ENCODE results near the gene COX7A2L.
A peak's percentile ranks its signal among the peaks of the same experiment; 100 is the strongest.
"Not testable (repeated sequence)": the region's sequence is repeated elsewhere in the genome, so short reads cannot be mapped to it uniquely, and the experiment has no call there.

Gene COX7A2L

DNA sequence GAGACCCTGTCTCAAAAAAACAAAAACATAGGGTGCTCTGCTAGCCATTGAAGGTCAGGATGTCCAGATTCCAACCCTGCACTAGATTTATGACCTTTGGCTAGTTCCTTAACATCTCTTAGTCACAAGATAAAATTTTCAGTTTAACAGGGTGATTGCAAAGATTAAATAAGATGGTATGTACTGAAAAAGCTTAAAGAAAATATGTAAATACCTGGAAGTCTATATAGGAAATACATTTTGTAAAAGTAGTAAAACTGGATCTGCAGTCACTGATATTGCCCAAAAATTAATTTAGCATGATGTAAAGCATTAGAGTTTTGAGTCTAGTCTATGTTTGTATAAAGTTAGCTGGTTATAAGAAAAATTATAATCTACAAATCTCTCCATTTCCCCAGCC, 5.4 kb upstream of the COX7A2L start:
- DNase-seq: no peak

DNA sequence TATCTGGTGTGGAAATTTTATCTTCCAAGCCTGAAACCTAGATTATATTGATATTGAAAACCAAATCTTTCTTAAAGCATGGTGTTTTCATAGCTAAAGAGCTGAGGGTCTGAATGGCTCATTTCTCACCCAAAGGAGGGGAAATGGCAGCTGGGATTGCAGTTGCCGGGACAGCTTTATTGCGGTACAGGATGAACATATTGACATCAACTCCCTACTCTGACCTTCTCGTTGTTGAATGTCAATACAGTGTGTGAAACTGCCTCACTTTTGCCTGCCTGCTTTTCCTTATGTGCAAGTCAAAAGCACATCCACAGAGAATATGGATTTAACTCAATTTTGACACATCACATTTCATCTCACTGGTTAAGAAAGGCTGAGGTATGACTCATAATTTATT, 3.6 kb upstream of the COX7A2L start:
- no peak for DNase-seq

DNA sequence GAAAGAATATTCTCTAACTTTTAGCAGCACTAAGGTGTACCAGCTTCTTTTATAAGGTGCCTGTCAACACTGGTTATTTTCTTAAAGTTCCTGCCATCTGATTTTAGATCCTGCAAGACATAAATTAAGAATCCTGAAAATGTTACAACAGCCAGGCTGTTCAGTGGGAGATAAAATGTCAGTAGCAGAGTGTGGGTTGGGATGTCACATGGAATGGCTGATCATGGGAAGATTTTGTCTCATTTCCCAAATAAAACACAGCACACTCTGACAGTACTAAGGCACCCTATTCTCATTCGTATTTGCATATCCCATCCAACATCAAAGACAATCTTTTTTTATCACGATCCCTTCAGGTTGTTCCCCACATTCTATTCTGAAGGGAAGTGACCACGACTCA, 2.4 kb upstream of the COX7A2L start:
- DNase-seq: no peak

DNA sequence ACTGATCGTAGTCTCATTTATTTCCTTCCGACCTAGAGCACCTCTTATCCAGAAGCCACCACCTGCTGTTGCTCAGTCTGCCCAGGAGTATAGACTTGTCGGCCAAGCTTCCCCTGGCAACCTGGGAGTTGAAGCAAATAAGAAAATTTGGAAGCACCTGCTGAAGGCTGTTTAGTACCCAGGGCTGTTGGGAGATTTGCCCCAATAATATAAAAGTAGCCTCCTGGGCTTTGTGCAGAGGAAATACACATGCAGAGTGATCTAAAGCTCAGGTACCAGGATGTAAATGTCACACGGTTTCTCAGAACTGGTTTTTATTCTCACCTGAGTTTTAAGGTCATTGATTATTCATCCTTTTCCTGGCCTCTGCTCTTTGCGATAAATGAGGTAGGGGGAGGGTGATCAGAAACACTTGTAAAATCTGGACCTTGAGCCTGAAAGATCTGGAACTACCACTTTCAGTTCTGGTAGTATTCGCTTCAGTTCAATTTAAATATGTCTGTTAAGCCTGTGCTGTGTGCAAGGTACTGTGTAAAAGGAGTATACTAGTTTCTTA, 789 bp upstream of the COX7A2L start:
- DNase-seq: no peak

DNA sequence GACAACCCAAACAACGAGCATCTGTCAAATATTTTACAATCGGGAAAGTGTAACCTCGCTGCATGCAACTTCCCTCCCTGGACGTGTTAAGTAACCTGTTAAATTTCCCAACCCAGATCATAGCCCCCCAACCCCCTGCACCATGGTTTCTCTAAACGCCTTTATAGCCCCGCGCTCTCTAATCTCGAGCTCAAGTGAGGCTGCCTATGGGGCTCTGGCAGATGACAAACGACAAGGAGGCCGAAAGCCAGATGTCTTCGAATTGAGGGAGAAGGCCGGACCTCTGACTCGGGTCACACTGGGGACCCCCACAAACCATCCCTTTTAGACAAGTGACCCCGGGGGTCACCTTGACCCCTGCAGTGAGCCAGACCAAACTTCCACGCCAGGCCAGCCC, 526 bp downstream of the COX7A2L start:
- no peak for DNase-seq

DNA sequence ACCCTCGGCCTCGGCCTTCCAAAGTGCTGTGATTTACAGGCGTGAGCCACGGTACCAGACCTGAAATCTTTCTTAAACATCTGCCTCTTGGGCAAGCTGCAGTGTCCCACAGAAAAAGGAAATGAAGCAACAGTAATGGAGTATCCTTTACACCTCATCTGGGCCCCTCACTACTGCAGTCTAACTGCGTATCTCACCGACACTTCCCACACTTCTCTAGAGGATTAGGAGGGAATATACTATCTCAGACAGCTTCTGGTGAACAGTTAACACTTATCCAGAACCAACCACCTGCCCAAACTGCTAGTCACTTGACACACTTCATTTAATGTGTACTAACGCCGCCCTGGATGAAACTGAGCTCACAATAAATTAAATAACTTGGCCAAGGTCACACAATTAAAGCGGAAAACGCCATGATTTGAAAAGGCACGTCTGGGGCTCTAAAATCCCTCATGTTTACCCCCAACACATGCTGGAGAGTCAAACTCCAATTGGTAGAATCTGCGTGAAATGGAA, 993 bp downstream of the COX7A2L start:
- peak; percentile 42 for DNase-seq

DNA sequence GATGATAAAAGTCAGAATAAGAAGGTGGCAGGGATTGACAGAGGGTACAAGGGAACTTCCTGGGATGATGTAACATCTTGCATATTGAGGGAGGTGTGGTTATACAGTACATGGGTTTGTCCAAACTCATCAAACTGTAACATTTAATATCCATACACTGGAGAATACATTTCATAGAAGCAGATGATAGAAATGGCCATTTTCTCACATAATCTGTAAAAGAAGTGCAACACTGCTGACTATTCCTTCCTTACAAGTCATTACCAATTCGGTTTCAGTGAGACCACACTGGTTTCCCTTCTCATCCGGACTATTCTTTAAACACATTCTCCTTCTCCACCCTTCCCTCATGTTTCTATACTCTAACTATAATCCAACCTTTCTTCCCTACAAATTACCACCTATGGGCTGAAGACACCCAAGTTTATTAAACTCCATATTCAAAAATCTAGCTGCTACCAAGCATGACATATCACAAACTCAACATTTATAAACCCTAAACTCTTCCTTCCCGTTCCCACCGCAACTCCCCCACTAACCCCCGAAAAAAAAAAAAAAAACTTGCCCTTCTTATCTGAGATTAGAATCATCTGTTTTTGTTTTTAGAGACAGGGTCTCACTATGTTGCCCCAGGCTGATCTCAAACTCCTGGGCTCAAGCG, 1.6 kb downstream of the COX7A2L start:
- DNase-seq: no peak

DNA sequence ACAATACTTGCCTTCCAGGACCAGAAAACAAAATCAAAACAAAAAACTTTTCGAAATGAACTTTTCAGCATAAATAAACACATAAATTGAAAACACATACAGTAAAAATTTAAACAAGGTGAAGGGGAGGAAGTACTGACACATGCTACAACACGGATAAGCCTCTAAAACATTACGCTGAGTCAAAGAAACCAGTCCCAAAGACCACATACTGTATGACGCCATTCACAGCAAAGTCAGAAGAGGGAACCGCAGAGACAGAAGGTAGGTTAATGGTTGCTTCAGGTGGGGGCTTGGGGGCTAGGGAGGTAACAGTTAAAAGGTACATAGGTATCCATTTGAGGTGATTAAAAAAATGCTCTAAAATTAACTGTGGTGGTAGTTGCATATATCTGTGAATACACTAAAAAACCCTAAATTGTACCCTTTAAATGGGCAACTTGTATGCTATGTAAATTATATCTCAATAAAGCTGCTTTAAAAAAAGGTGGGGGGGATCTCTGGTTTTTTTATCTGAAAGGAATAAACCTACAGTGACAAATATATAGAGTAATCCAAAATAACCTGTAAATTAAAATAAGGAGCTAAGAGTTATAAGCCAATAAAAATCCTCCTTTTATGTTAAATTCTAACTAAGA, 7.1 kb downstream of the COX7A2L start:
- no peak for DNase-seq

DNA sequence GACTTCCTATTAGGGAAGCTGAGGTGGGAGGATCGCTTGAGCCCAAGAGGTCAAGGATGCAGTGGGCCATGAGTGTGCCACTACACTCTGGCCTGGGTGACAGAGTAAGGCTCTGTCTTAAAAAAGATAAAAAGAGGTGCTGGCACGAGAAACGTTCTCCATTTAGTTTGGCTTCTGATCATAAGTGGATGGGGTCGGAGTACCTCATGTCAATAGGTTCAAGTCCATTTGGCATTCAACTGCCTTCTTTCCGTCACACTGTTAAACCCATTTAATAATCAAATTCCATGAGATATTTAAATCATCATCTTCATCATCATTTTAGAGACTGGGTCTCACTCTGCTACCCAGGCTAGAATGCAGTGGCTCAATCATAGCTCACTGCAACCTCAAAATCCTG, 9.2 kb downstream of the COX7A2L start:
- DNase-seq: no peak

DNA sequence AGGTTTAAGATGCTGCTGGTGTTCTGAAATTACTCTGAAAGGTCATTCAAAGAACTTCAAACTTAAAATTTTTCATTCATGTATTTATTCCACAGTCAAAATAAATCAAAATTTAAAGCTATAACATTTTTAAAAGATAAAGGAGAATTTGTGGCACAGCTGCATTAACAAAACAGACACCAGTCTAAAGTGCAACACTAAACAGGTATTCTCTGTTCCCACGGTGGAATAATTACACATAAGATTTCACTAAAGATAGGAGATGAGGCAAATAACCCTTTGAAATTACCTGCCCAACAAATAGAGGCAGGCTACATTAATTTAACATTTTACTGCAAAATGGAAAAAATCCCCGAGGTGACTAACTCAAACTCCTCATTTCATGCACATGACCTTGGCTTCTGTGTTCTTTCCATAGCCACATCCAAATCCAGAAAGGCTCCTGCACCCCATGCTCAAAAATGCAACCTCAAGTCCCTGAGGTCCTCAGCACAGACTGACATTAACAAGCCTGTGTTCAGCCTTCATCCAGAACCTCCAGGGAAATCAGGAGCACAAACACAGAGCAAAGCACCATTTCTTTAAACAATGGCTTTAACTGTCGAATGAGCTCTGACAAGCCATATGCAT, 10.5 kb downstream of the COX7A2L start:
- no peak for DNase-seq

DNA sequence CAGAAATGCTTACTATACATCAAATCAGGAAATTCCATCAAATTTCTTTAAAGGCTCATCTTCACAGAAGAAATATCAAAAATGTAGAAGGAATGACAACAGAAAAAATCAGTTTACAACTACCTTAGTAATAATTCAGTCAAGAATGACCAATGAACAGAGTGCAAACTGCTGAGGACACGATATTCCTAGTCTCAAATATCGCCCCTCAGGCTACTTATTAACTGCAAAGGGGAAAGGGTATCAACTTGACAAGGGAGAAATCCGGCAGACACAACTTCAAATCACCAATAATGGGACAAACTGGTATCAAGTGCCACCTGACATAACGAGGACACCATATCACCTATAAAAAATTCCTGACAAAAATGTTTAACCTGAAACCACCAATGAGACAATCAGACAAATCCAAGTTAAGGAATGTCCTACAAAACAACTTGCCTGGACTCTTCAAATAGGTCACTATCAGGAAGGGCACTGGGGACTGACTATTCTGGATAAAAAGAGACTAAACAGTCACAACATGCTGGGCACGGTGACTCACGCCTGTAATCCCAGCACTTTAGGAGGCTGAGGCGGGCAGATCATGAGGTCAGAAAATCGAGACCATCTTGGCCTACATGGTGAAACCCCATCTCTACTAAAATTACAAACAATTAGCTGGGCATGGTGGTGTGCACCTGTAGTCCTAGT, 12.8 kb downstream of the COX7A2L start:
- DNase-seq: no peak

DNA sequence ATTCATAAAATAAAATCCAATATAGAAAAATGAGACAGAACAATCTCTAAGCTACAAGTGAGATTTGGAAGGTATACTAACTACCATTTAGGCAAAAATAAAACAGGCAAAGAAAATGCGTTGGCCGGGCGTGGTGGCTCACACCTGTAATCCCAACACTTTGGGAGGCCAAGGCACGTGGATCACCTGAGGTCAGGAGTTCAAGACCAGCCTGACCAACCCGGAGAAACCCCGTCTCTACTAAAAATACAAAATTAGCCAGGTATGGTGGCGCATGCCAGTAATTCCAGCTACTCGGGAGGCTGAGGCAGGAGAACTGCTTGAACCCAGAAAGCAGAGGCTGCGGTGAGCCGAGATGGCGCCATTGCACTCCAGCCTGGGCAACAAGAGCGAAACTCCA, 13.5 kb downstream of the COX7A2L start:
- DNase-seq: not testable (repeated sequence)

DNA sequence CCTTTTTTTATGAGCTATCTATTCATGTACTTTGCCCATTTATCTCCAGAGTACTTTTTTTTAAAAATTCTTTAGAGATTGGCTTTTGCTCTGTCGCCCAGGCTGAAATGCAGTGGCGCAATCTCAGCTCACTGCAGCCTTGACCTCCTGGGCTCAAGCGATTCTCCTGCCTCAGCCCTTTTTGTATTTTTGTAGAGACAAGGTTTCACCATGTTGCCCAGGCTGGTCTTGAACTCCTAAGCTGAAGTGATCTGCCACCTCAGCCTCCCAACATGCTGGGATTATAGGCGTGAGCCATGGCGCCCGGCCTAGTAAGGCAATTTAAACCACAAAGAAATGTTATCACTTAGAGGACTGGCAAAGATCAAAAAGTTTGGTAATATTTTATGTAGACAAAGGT, 14.2 kb downstream of the COX7A2L start:
- not testable (repeated sequence) for DNase-seq

DNA sequence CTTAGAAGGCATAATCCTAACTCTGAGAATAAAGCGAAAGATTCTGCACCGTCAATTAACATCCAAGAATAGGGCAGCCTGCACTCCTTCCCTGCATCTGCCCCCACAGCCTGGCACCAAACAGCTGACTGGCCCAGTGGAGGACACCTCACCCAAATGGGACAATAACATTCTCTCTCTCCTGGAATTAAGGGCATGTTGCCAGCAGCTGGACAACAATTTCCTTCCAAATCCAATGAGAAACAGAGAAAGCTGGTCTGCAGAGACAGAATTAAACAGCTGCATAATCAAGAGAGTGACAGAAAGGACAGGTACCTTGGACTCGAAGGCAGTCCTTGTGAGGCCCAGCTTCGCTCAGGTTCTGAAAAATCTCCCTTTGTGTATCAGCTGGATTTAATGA, 15.0 kb downstream of the COX7A2L start:
- no peak for DNase-seq

DNA sequence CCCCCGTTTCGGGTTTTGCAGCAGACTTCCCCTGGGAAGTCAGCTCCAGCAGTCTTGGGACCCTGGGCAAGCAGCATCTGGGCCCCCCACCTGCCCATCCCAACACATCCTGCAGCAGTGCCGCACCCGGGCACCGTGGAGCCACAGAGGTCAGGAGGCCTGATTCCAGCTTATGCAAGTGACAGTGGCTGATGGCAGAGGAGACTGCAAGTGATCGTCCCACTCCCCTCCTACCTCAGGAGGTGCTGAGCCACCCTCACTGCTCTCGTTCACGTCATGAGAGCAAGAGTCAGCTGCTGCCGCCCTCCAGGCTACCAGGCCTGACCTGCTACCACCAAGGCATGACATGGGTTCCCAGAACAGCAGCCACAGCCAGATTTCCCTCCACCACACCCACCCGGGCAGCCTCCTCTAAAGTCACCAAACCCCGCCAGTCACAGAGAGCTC, 18.2 kb downstream of the COX7A2L start:
- DNase-seq: no peak

DNA sequence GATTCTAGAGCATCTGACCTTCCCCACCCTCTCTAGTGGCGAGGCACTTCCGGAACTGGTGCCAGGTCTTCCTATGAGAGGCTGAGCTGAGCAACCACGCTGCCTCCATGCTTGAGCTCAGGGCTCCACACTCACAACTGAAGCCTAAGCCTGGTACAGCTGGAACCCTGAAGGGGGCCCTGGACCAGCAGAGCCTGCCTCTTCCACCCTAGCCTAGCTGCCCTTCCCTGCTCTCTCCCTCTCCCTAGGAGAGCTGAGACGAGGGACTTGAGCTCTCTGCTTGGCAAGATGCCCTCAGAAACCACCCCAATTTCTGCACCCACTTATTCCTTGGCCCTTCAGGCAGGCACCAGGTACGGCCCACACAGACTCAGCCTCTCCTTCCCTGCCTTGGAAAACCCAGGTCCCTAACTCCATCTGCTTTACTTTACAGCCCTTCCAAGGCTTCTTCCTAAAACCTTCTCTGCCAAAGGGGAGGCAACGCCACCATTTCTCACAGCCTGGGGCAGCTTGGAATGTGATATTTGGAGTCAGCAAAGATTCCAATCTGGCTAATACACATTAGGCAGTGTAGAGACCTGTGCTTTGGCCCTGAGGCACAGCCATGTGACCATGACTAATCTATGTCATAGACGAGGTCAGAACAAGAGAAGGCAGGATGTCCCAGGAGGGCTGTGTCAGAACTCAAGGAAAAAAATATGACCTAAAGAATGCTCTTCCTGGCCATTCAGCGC, 18.8 kb downstream of the COX7A2L start:
- peak; percentile 35 for DNase-seq

DNA sequence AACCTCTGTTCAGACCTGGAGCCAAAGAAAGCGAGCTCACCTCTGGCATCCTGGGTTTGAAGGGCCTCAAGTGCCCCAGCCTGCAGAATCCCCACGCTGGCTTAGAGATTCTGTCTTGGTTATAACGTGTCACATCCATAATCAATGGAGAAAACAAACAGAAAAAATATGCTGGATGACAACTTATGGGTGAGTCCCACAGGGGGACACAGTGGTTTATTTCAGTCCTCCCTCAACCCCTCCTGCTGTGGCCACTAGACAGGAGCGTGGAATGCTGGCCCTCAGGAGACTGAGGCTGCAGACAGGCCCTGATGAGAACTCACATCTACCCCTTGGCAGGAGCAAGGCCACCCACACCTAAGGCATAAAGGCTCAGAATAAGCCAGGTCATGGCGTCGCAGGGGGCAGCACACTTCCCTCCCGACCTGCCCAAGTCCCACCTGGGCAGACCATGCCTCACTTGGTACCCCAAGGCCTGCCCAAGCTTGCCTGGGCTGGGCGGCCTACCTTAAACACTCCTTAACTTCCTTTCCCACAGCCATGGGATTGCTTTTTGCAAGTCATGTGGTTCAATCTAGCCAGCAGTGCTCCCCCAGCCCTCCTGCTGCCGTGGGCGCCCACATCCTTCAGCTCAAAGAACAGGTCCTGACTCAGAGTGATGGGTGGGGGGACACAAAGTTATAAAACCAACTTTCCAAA, 19.9 kb downstream of the COX7A2L start:
- DNase-seq: no peak

DNA sequence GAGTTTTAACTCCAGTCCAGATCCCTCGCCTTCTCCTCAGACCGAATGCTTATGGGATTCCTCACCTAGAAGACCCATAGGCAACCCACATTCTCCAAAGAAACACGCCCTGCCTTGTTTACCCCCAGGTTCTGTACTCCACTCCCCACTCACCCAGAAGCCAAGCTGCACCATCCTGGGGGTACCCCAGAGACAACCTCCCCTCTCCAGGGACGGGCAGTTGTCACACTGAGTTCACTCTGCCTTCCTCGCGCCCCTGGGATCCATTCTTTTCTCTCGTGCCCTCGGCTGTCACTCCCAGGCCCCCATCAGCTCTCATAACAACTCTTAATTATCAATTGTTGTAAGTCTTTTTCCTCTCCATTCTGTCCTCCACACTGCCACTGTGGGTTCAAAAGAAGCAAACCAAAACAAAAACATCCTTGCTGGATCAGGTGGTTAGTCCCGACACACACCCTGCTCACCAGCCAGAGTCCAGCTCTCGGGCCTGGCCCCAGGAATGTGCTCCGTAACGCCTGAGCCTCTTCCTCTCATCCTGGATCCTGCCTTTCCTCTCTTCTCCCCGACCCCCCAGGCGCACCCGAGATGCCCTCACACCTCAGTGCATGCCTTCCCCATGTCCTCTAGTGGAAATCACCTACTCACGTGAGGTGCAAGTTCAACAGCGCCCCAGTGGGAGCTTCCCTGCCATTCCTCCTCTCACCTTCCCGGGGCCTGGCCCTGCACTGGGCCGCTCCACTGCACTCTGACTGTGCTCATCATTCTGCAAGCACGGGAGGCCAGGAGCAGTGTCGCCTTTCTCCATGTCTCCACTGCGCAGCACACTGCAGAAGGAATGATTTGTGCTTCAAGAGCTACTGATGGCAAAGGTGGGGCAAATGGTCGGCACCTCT, 20.7 kb downstream of the COX7A2L start:
- no peak for DNase-seq

DNA sequence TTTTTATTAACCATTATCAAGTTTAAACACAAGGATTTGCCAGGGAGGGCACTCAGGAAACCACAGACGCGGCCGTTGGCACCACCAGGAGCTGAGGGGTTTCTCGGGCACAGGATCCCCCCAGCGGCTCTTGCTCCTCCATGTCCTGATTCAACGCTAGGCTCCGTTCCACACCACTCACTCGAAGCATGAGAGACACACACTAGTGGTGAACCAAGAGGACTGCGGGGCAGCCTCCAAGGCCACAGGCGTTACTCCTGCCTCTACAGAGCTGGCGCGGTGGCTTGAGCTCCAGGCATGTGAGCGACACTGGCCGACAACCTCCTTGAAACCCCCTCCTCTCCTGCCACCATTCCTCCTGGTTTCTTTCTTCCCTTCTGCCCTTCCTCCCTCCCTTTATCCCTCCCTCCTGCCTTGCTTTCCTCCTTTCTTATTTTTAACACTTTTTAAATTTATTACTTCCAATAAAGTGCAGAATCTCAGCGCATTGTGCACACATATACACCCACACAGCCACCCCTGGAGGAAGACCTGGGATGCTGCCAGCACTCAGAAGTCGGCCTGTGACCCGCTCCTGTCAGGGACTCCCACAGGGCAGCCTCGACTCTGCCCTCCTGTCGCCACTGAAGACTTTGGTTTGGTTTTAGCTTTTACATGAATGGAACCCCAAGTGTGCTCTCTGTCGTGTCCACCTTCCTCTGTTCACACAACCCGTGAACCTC, 21.7 kb downstream of the COX7A2L start:
- no peak for DNase-seq

DNA sequence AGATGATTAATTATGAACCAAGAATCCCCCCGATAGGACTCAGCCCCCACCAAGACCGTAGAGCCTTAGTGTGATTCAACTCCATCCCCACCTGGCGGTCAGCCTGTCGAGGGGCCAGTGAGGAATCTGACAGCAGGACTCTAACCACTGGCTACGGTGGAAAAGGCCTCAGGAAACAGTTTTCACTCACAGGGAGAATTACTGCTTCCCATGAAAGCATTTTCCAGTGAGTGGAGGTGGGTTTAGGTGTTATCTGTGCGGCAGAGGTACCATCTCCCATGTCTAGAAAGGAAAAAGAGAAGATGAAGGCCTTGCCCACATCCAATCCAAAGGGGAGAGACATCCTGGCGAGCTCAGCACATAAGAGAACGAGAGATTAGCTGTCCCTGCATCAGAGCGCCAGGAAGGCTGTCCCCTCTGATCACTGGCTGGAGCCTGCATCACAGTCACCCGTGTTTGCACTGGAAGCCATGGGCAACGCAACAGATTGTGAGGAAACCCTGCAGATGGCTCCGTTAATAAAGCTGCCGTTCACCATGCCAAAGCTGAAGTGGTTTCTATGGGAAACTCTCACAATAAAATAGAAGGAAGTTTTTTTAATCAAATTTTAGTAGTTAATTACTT, 22.3 kb downstream of the COX7A2L start:
- DNase-seq: no peak
